Measurements from ENCODE around the gene TRIM50.

TRIM50 gene

GRCh38 chr7:73332447-73332846, 4.6 kb upstream of the TRIM50 start:
- no peak overlapping the region for H3K4me2 ChIP-seq (ENCODE audit: low read depth, low read length, poor library complexity, severe bottlenecking)

GRCh38 chr7:73330772-73331171, 2.9 kb upstream of the TRIM50 start:
- Histone ChIP-seq H3K4me3 (ENCODE audit: insufficient read depth, low read length, poor library complexity, severe bottlenecking) (no peak overlapping the region), H3K27me3 (ENCODE audit: low read length) (no peaks in the 10 kb centered on the region), H3K4me2 (ENCODE audit: low read depth, low read length, poor library complexity, severe bottlenecking) (no peak overlapping the region), H3K9me3 (ENCODE audit: insufficient read depth, low read length) (no peaks in the 10 kb centered on the region), H3K27ac (ENCODE audit: low read depth, low read length) (no peak overlapping the region), H4K20me1 (ENCODE audit: low read depth, low read length) (no peaks in the 10 kb centered on the region), H3K79me2 (ENCODE audit: insufficient read depth, low read length) (no peaks in the 10 kb centered on the region), H3K9ac (ENCODE audit: low read length) (no peak overlapping the region), H2AFZ (ENCODE audit: low read depth, low read length, severe bottlenecking) (no peak overlapping the region), H3K9me2 (replicated peaks; ENCODE audit: insufficient read depth, low read length) (no peaks in the 10 kb centered on the region), H3K36me3 (ENCODE audit: low read length) (no peaks in the 10 kb centered on the region), H3F3A (ENCODE audit: insufficient read depth) (no peaks in the 10 kb centered on the region)
- no peak for TF ChIP-seq EZH2phosphoT487 (conservative IDR thresholded peaks at IDR 0.05; ENCODE audit: low read length)
- no peak for TF ChIP-seq CTCF (IDR thresholded peaks at IDR 0.05; ENCODE audit: insufficient read depth, low read length, poor library complexity, severe bottlenecking)

More at GRCh38 chr7:73332447-73332846, 4.6 kb upstream of the TRIM50 start:
- Histone ChIP-seq H2AFZ (ENCODE audit: low read depth, low read length, severe bottlenecking) (no peak overlapping the region), H3K36me3 (ENCODE audit: low read length) (no peaks in the 10 kb centered on the region), H3F3A (ENCODE audit: insufficient read depth) (no peaks in the 10 kb centered on the region), H3K9ac (ENCODE audit: low read length) (no peak overlapping the region), H4K20me1 (ENCODE audit: low read depth, low read length) (no peaks in the 10 kb centered on the region), H3K9me3 (ENCODE audit: insufficient read depth, low read length) (no peaks in the 10 kb centered on the region), H3K27me3 (ENCODE audit: low read length) (no peaks in the 10 kb centered on the region), H3K4me3 (ENCODE audit: insufficient read depth, low read length, poor library complexity, severe bottlenecking) (no peak overlapping the region), H3K79me2 (ENCODE audit: insufficient read depth, low read length) (no peaks in the 10 kb centered on the region), H3K9me2 (replicated peaks; ENCODE audit: insufficient read depth, low read length) (no peaks in the 10 kb centered on the region), H3K27ac (ENCODE audit: low read depth, low read length) (no peak overlapping the region)
- no peak for TF ChIP-seq EZH2phosphoT487 (conservative IDR thresholded peaks at IDR 0.05; ENCODE audit: low read length)
- no peak for TF ChIP-seq CTCF (IDR thresholded peaks at IDR 0.05; ENCODE audit: insufficient read depth, low read length, poor library complexity, severe bottlenecking)

GRCh38 chr7:73329861-73330581, 2.1 kb upstream of the TRIM50 start:
- Histone ChIP-seq H2AFZ (ENCODE audit: low read depth, low read length, severe bottlenecking) (no peak overlapping the region), H3K79me2 (ENCODE audit: insufficient read depth, low read length) (no peaks in the 10 kb centered on the region), H3K9me2 (replicated peaks; ENCODE audit: insufficient read depth, low read length) (no peaks in the 10 kb centered on the region), H3K36me3 (ENCODE audit: low read length) (no peaks in the 10 kb centered on the region), H3K9ac (ENCODE audit: low read length) (no peak overlapping the region), H3F3A (ENCODE audit: insufficient read depth) (no peaks in the 10 kb centered on the region), H4K20me1 (ENCODE audit: low read depth, low read length) (no peaks in the 10 kb centered on the region), H3K27ac (ENCODE audit: low read depth, low read length) (no peak overlapping the region), H3K9me3 (ENCODE audit: insufficient read depth, low read length) (no peaks in the 10 kb centered on the region), H3K4me3 (ENCODE audit: insufficient read depth, low read length, poor library complexity, severe bottlenecking) (no peak overlapping the region), H3K27me3 (ENCODE audit: low read length) (no peaks in the 10 kb centered on the region), H3K4me2 (ENCODE audit: low read depth, low read length, poor library complexity, severe bottlenecking) (no peak overlapping the region)
- TF ChIP-seq EZH2phosphoT487 (conservative IDR thresholded peaks at IDR 0.05; ENCODE audit: low read length) (no peak), CTCF (IDR thresholded peaks at IDR 0.05; ENCODE audit: insufficient read depth, low read length, poor library complexity, severe bottlenecking) (no peak)

All from SU-DHL-6 (cell line).